HG03520 (cell line): Measurements from ENCODE around the gene OR6C76.

Experiments
- ATAC-seq: cut with Tn5 transposase; IDR thresholded peaks from one replicate; pipeline ENCODE4 v1.9.1; 2021; ENCODE audit warnings: mild to moderate bottlenecking, moderate library complexity; ENCODE audit not compliant: unreplicated experiment

OR6C76 gene

GRCh38 chr12:55467836-55468235, 41.8 kb downstream of the OR6C76 start:
- peak; percentile 73 for ATAC-seq

GRCh38 chr12:55469291-55469690, 43.2 kb downstream of the OR6C76 start:
- ATAC-seq: no peak

GRCh38 chr12:55470088-55470829, 44.2 kb downstream of the OR6C76 start, which contains the start of gene OR6C70:
Gene OR6C70 (minus strand): TSS chr12:55470138. CDS start chr12:55470138, 0 bp downstream.
- no peak for ATAC-seq

- ATAC-seq: no peak
Observed at GRCh38 chr12:55472264-55472663, 46.2 kb downstream of the OR6C76 start.
